Loucy (cell line): ENCODE data around the gene BIN2.

Experiments used
- CTCF ChIP-seq: fragments of 200-600 bp; sonication (generic); conservative IDR thresholded peaks from 2 replicates; pipeline ENCODE4 v1.5.1; 2014; ENCODE audit warnings: mild to moderate bottlenecking, antibody characterized with exemption, low read length
- EZH2phosphoT487 ChIP-seq: fragments of 200-600 bp; IDR thresholded peaks from 2 replicates; pipeline ENCODE4 v1.6.1; 2018; ENCODE audit warnings: antibody characterized with exemption, mild to moderate bottlenecking, moderate library complexity, borderline replicate concordance

GRCh38 chr12:51328587-51328986 lies 4.6 kb upstream of the BIN2 start:
- TF ChIP-seq CTCF = no peak
- TF ChIP-seq EZH2phosphoT487 = no peak
